HCT116 (cell line): Measurements from ENCODE around the gene TIMM13.

Source experiments
- CEBPB ChIP-seq: IDR thresholded peaks from 2 replicates; pipeline ENCODE4 v1.6.1; 2012; ENCODE audit warnings: low read depth
- POLR2A ChIP-seq: IDR thresholded peaks from 2 replicates; pipeline ENCODE4 v1.7.0; 2011; ENCODE audit warnings: borderline replicate concordance; ENCODE audit not compliant: insufficient read depth, insufficient read length; ENCODE audit errors: extremely low read depth
- SIN3A ChIP-seq: IDR thresholded peaks from 2 replicates; pipeline ENCODE4 v1.6.1; 2012; ENCODE audit warnings: low read depth
- SP1 ChIP-seq: IDR thresholded peaks from 2 replicates; pipeline ENCODE4 v1.6.1; 2012; ENCODE audit warnings: low read depth
- TCF7L2 ChIP-seq: IDR thresholded peaks from 2 replicates; pipeline ENCODE4 v1.7.0; 2011; ENCODE audit warnings: borderline replicate concordance, inconsistent platforms; ENCODE audit not compliant: insufficient read depth, insufficient read length; ENCODE audit errors: extremely low read depth
- ZNF274 ChIP-seq: fragments of 200-500 bp; sonication (Bioruptor generic); IDR thresholded peaks from 2 replicates; pipeline ENCODE4 v1.6.1; 2014; ENCODE audit warnings: mild to moderate bottlenecking, low read depth, low read length, inconsistent platforms
- TF ChIP-seq, protein P1 (sequence below), 3 experiments: fragments of 200-600 bp in 1 of 3; sonication (generic) in 1 of 3; IDR thresholded peaks in 2 of 3; conservative IDR thresholded peaks in 1 of 3; 2 replicates each; pipeline ENCODE4 v1.5.1; 2012 to 2017; ENCODE audit warnings: low read depth in 2 of 3, low read length in 2 of 3, antibody characterized with exemption in 1 of 3, borderline replicate concordance in 1 of 3, control low read depth in 1 of 3, mild to moderate bottlenecking in 1 of 3, mixed read lengths in 1 of 3, mixed run types in 1 of 3, moderate library complexity in 1 of 3; ENCODE audit not compliant: insufficient read depth in 1 of 3

DNA sequence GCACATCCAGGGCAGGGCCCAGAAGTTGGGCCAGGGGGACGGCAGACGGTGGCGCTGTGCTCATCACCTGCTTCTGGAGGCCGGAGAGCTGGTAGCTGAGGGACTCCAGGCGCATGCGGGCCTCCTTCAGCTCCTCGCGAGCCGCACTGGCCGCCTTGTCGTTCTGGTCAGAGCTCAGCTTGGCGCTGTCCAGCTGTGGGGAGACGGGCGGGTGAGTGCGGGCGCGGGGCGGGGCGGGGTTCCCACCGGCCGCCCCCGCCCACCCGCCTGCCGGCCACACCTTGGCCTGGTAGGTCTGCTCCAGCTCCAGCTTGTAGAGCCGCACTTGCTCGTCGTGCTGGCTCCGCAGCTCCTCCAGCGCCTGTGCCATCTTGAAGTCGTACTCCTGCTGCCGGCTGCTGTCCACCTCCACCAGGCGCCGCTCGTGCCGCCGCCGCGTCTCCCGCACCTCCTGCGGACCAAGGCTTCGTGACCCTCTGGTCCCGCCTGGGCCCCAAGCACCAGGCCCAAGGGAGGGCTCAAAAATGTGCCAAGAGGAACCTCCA lies 7.4 kb upstream of the TIMM13 start:
- TF ChIP-seq, protein P1, sequence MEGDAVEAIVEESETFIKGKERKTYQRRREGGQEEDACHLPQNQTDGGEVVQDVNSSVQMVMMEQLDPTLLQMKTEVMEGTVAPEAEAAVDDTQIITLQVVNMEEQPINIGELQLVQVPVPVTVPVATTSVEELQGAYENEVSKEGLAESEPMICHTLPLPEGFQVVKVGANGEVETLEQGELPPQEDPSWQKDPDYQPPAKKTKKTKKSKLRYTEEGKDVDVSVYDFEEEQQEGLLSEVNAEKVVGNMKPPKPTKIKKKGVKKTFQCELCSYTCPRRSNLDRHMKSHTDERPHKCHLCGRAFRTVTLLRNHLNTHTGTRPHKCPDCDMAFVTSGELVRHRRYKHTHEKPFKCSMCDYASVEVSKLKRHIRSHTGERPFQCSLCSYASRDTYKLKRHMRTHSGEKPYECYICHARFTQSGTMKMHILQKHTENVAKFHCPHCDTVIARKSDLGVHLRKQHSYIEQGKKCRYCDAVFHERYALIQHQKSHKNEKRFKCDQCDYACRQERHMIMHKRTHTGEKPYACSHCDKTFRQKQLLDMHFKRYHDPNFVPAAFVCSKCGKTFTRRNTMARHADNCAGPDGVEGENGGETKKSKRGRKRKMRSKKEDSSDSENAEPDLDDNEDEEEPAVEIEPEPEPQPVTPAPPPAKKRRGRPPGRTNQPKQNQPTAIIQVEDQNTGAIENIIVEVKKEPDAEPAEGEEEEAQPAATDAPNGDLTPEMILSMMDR (IDR thresholded peaks at IDR 0.05 in 2 of 3, conservative IDR thresholded peaks at IDR 0.05 in 1 of 3; ENCODE audit: borderline replicate concordance in 1 of 3, insufficient read depth in 1 of 3, low read depth in 2 of 3, low read length in 2 of 3), result no peak
- TF ChIP-seq SIN3A, result no peak
- no peak for TF ChIP-seq CEBPB
- TF ChIP-seq POLR2A, result no peak
- TF ChIP-seq TCF7L2, result no peak
- TF ChIP-seq SP1, result no peak
- TF ChIP-seq ZNF274, result no peak
